Measurements from ENCODE around the gene ZFP92. TPM values are rescaled to one million over a fixed set of nuclear protein-coding genes. Genes with fewer than 3 reads are reported as not detected.

ZFP92 gene
- total and polyA plus RNA-seq, 2 donors (not counting 3 experiments of a cell fraction or from before 2014, with no cell fraction given), result 0.36 to 1.2 TPM

DNA sequence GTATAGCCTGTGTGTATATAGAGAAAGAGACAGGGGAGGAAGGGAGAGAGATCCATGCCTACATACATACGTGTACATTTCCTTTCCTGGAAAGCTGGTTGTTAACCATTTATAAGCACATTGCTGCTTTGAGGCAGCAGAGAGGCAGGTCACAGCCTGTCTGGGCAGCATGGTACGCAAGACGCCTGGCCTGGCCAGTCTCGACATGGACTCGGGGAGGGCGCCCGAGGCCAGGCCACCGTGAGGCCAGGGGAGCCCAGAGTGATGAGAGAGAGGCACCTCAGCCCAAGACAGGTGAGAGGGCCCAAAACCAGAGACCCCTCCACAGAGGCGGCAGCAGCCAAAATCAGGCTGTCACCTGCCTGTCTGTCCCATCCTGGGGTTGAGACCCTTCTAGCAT is 30.7 kb downstream of the ZFP92 start:
- ChIA-PET POLR2A (no interaction called here), CTCF (no interaction called here)
- no peak overlapping the region for H3K27ac ChIP-seq (ENCODE audit: insufficient read depth, low read depth, low read length)
- dilution Hi-C loops (cut with MboI; ENCODE audit: extremely low pct_ligation_motif_present, low sequenced_read_pairs), result no loop called here
- H3K9me3 ChIP-seq (replicated peaks; ENCODE audit: control insufficient read depth, insufficient read depth, low read length), result no peaks in the 10 kb centered on the region
- H3K36me3 ChIP-seq (ENCODE audit: control insufficient read depth in 2 of 2, extremely low read depth in 1 of 2, insufficient read depth in 2 of 2, low read length in 2 of 2), result no peaks in the 10 kb centered on the region
- no peaks in the 10 kb centered on the region for H3K27me3 ChIP-seq (ENCODE audit: control insufficient read depth in 2 of 2, insufficient read depth in 2 of 2, low read length in 2 of 2)
- TF ChIP-seq EZH2 (IDR thresholded peaks at IDR 0.05; ENCODE audit: borderline replicate concordance, low read depth, low read length, severe bottlenecking) (no peak), POLR2A (IDR thresholded peaks at IDR 0.05; ENCODE audit: low read depth, low read length) (no peak), POLR2AphosphoS5 (IDR thresholded peaks at IDR 0.05; ENCODE audit: insufficient read depth, low read depth, low read length) (no peak), FOS (IDR thresholded peaks at IDR 0.05; ENCODE audit: borderline replicate concordance, insufficient read depth, low read length) (no peak), JUN (IDR thresholded peaks at IDR 0.05; ENCODE audit: borderline replicate concordance, insufficient read depth, insufficient read length, low read depth) (no peak), MYC (IDR thresholded peaks at IDR 0.05; ENCODE audit: low read depth, low read length) (no peak), GATA2 (IDR thresholded peaks at IDR 0.05; ENCODE audit: insufficient read depth, insufficient read length, low read depth, low read length) (no peak)
- TF ChIP-seq, protein P1, sequence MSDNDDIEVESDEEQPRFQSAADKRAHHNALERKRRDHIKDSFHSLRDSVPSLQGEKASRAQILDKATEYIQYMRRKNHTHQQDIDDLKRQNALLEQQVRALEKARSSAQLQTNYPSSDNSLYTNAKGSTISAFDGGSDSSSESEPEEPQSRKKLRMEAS (IDR thresholded peaks at IDR 0.05; ENCODE audit: insufficient read depth, insufficient read length), result no peak
- TF ChIP-seq, protein P2, sequence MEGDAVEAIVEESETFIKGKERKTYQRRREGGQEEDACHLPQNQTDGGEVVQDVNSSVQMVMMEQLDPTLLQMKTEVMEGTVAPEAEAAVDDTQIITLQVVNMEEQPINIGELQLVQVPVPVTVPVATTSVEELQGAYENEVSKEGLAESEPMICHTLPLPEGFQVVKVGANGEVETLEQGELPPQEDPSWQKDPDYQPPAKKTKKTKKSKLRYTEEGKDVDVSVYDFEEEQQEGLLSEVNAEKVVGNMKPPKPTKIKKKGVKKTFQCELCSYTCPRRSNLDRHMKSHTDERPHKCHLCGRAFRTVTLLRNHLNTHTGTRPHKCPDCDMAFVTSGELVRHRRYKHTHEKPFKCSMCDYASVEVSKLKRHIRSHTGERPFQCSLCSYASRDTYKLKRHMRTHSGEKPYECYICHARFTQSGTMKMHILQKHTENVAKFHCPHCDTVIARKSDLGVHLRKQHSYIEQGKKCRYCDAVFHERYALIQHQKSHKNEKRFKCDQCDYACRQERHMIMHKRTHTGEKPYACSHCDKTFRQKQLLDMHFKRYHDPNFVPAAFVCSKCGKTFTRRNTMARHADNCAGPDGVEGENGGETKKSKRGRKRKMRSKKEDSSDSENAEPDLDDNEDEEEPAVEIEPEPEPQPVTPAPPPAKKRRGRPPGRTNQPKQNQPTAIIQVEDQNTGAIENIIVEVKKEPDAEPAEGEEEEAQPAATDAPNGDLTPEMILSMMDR (IDR thresholded peaks at IDR 0.05; ENCODE audit: extremely low read depth in 1 of 2, insufficient read depth in 1 of 2, low read depth in 1 of 2, low read length in 2 of 2), result no peak
- no peak overlapping the region for H3K4me3 ChIP-seq (replicated peaks in 1 of 3; ENCODE audit: insufficient read depth in 1 of 3, low read depth in 1 of 3, low read length in 3 of 3)
- no peak overlapping the region for H3K9ac ChIP-seq (replicated peaks; ENCODE audit: extremely low read depth, insufficient read depth, low read length)
- no peak overlapping the region for H2AFZ ChIP-seq (ENCODE audit: low read depth, low read length)
- H3K4me2 ChIP-seq (ENCODE audit: insufficient read depth, low read length), result no peak overlapping the region
- BruUV-seq (replicated peaks), result no TSS peak
- intact Hi-C loops (cut with micrococcal nuclease), result no loop called here
- H3K4me1 ChIP-seq (ENCODE audit: control insufficient read depth, extremely low read depth, insufficient read depth, low read length), result no peaks in the 10 kb centered on the region
- H3K79me2 ChIP-seq (ENCODE audit: control insufficient read depth, insufficient read depth, low read length), result no peaks in the 10 kb centered on the region
- H4K20me1 ChIP-seq (replicated peaks; ENCODE audit: control insufficient read depth, extremely low read depth, insufficient read depth, low read length), result no peaks in the 10 kb centered on the region
- FAIRE-seq (no peak), DNase-seq (ENCODE audit: low read depth, low spot score) (no peak)
- H3K9me1 ChIP-seq (replicated peaks; ENCODE audit: control insufficient read depth, extremely low read depth, insufficient read depth, low read length), result no peaks in the 10 kb centered on the region

Data from endothelial cell of umbilical vein (primary cell).